Renal pelvis (tissue), 4 donors: ENCODE data around the gene CCDC182. TPM values are rescaled to one million over a fixed set of nuclear protein-coding genes. Genes with fewer than 3 reads are reported as not detected.
A peak's percentile ranks its signal among the peaks of the same experiment; 100 is the strongest.

Source experiments
- DNase-seq: peaks from one replicate; pipeline ENCODE4 v3.0.0-alpha.2; 2013
- polyA plus RNA-seq, 3 donors: library from polyadenylated mRNA; unstranded; fragments of 120-200 nt; gene quantifications; one replicate each; pipeline ENCODE4 v1.2.1, GENCODE V29; 2013; ENCODE audit not compliant: insufficient read length in 3 of 3

Gene CCDC182
- polyA plus RNA-seq, 3 donors: not detected

DNA sequence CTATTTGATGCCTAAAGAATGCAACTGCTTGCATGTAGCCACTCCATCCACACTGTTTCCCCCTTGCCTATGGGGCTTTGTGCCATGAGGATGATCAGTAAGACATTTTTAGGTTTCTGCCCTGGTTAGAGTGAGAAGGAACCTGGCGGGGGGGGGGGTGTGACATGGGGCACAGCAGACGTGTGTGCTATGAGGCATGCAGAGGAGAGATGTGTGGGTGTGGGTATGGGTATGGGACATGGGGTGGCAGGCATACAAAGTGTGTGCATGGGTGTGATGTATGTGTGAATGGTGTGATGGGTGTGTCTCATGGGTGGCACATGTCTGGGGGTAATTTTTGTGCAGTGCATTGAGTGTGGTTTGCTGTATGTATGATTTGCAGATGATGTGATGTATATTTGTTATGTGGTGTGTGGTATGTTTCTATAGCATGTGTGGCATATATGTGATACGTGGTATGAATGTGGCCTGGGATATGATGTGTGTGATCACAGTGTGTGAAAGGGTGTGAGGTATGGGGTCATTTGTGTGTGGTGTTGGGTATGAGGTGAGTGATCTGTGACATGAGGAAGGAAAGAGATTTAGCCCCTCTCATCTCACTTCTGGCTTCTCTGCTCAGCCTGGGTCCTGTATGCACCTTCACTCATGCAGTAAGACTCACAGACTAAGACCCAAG lies 14.9 kb downstream of the CCDC182 start:
- DNase-seq: no peak

DNA sequence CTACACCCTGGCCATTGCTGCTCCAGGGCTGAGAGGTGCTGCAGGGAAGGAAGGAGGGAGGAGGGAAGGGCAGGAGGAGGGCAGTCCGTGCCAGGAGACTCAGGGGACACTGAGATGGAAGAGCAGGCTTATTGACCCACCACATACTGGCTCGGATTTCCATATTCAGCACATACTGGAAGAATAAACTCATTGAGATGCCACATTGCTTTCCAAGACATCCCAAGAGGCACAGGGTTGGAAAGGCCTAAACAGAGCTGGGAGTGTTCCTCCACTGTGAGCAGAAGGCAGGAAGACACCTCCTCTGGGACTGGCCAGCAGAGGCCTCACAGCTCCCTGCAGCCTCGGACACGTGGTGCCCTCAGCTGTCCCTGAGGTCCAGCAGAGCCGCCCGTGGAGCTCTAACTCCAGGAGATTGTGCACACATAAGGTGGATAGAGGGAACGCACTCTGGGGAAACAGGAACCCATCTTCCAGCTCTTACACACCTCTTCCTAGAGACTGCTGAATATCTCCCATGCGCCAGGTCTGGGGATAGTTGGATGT lies 17.4 kb downstream of the CCDC182 start:
- DNase-seq: no peak

DNA sequence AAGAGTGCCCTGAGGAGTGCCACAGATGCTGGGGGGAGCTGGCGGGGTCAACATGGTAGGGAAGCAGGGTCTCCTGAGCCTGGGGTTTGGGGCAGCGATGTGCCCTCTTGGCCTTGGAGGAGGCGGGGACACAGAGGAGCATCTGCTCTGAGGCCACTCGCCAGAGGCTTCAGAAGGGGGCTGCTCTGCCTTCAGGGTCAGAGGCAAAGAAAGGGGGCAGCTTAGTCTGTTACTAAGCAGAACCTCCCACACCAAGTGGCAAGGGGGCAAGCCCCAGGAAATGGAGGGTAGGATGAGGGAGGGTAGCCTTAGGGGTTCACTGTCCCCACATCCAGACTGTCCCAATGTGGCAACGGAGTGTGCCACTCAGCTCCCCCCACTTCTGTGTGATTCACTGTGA lies 18.3 kb downstream of the CCDC182 start:
- DNase-seq: no peak

DNA sequence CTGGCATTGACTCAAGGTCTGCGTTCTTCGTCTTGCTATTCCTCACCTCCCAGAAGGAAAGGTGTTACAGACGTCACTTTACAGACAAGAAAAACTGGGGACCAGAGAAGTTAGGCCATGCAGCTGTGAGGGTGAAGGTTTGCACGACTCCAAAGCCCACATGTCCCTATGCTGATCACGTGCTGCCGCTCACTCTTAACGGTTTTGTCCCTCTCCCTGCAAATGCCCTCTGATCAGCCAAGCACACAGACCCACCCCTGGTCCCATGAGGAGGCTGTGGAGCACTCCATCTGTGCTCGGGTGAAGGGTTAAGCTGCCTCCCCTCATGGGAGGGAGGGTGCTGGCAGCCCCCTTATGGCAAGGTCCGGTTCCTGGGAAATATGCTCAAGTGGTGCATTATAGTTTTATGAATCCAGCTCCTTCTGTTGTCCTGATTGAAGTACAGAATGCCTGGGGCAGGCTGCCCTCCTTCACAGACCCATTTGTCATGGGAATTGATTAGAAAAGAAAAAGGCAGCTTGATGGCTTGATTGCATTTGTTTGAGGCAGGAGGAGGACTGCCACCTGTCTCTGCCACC lies 18.8 kb downstream of the CCDC182 start:
- no peak for DNase-seq

DNA sequence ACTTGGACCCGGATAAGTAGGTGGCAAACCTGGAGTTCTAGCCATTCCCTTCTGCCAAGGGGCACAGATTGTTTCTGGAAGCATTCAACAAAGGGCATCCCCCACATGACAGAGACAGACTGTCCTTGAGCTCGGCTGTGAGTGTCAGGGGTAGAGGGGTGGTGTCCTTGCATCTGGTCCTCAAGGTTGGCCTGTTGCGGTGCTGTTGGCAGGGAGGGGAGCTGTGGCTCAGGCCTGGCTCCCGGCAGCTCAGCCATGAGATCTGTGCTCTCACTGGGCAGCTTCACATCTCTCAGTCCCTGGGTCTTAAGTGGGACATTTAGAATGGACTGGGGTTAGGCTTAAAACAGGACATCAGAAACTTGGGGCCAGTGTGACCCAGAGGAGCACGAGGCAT lies 20.4 kb downstream of the CCDC182 start:
- no peak for DNase-seq

DNA sequence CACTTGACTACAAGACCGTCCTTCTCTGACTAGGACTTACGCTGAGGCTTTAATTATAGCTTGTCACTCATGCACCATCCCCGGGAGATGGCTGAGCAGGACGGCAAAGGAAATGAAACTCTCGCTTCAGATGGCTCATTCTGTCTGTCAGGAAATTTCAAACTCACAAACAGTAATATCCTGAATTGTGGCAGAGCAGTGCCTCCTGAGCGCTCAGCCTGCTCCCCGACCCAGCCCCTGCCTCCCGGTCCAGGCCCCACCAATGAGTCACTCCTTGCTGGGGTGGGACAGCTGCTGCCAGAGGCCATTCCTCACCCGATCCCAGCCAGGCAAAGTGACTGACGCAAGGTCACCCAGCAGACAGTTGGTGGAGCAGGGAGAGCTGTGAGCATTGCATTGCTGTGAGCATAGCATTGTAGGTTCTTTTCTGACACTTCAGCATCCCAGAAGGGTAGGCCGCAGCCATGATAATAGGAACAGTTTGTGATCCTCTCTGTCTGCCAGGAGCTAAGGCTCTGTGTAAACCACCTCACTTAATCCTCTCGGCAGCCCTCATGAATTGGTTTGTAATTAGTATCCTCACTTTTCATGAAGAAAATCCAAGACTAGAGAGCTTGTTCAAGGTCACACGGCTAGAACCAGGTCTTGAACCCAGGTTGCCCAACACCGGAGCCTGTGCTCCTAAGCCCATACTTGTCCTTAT lies 20.9 kb downstream of the CCDC182 start:
- no peak for DNase-seq

DNA sequence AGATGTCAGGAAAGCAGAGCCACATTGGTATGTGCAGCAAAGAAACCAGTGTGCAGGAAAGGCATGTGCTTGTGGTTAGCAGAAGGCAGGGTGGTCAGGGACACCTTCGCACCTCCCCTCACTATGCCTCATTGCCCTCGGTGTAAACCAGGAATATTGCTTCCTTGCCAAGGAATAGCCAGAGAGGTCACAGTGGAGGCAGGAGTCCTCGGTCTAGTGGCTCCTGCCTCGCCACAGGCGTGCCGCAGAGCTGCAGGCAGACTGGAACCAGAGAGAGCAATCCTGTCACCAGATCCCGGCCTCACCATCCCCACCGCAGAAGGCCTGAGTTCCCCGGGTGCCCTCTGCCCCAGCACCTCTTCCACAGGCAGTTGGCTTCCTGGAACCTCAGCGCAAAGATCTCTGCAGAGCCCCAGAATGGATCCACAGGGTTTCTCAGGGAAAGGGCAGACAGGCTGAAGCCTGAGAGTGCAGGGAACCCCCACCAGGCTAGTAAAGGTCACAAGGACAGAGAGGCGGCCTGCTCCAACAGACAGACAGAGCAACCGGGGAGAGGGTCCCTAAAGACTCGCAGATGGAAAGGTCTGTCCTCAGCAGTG lies 21.6 kb downstream of the CCDC182 start:
- no peak for DNase-seq

DNA sequence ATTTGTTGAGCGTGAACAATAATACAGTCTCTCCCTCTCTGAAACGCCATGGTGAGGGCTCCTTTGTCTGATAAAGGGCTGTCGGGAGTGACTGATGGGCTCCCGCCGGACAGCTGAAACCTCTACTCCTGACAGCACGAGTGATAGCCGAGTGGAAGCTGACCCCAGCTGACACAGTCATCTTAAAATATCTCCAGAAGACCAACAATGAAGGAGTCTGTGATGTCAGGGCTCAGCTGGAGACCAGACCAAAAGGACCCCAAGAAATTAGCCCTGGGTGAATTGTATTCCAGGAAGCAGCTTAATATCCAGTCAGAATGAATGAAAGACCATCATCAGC lies 22.4 kb downstream of the CCDC182 start:
- DNase-seq: no peak

DNA sequence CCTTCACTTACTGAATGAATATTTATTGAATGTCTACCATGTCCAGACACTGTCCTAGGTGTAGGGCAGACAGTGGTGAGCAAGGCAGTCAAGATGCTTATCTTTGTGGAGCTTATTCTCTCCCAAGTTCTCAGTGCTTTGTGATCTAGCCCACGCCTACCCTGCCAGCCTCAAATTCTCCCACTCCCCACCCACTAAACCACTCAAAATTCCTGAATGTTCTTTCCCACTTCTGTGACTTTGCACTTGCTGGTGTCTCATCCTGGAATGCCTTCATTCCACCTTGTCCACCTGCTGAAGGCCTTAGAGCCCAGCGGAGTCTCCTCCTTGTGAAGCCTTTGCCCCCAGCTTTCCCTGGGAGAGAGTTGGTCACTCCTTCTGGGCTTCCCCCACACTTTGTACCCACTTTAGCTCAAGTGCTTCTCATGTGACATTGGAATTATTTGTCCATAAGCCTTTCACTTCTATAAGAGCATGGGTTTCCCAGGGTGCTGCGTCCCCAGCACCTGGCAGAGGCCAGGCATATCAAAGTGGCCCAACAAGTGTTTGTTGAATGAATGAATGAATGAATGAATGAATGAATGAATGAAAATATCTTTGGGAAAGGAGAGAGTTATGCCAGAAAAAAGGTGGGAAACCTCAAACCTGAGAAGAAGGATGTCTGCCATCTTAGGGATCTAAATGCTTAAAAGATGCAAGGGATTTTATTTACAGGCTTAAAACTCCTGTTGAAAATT lies 23.0 kb downstream of the CCDC182 start:
- no peak for DNase-seq

DNA sequence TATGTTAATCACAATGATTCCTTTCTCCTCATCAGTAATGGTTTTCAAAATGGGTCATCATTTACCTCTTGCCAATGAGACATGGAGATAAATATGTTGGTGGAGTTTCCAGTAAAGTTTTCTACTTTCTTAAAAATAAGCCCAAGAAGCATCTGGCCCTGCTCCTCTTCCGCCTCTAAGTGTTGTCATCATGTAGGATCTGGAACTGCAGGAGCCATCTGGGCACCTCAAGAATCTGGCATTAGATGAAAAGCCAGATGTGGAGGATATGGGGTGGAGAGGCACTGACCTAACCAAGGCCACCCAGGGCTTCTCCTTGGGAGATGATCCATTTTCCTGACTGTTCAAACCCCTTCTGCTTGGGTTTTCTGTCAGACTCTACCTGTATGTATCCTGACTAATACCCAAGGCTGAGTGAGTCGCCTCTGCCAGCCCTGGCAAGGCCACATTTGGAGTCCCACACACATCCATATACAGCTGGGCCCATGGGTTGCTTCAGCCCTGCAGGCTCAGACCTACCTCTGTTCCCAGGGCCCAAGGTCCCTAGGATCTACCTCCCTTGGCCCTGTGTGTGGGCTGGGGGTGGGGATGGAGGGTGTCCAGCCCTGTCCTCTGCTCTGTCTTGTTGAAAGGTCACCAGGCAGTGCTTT lies 24.6 kb downstream of the CCDC182 start:
- DNase-seq: no peak

DNA sequence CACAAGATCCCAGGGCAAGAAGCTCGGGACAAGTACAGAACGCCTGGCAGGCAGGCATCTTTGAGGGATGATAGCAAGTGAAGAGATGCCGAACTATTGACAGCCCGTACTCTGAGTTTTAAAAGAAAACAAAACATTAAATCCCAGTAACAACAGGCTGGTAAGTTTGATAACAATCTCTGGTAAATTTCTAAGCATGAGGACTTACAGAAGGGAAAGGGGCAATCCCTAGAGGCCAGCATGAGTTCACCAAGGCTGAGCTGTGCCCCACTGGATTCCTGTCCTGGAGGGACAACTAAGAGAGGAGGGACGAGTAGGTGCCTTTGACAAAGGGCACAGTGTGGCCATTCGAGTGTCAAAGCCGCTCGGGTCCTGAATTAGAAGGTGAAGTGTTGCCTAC lies 26.2 kb downstream of the CCDC182 start:
- DNase-seq: no peak

DNA sequence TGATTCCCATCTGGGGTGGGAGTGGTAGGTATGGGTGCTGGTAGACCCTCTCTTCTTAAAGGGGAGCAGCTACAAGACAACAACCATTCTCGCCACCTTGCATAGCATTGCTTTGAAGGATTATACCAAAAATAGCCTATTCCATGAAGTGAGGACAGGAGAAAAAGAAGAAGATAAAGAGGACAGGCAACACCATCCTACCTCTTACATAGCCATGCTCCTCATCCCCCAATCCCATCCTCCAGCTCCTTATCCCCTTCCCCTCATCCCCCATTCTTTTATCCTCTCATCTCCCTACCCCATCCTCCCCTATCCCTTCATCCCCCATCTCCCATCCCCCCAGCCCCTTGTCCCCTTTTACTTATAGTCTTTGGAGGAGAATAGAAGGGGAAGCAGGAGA lies 29.1 kb downstream of the CCDC182 start:
- DNase-seq: no peak

DNA sequence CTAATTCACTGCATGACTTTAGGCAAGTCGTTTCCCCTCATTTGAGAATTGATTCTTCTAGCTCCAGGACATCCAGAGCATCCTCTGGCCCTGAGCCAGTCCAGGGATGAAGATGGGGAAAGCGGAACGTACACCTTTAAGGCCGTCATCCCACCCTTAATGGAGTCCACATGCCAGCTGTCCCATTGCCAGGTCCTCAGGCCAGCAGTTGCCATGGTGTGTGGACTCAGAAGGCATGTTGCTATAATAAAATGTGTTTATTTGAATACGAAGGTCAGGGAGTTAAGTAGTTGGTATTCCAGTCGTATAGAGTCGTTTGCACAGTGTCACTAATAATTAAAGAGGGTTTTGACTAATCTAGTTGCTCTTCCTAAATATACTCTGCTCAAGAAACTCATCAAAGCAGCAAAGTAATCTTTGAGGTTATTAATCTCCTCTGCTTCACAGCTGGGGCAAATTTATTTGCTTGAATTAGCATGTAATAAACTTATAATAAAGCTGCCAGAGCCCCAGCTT lies 30.4 kb downstream of the CCDC182 start:
- DNase-seq: no peak

DNA sequence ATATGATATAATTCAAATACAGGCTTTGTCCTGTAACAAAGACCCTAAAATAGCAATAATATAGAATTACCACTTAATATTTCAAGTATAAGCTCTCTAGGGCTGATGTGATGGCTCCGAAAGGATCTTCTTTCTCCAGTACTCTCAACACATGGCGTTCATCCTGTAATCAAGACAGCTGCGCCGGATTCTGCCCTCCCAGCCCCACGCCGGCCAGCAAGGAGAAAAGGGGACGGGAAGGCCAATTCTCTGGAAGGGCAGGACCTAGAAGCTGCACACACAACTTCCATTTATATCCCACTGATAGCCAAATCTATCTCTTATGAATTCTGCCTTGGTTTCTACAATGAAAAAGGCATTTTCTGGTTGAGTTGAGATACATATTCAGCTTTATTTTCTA lies 32.0 kb downstream of the CCDC182 start:
- DNase-seq: no peak

DNA sequence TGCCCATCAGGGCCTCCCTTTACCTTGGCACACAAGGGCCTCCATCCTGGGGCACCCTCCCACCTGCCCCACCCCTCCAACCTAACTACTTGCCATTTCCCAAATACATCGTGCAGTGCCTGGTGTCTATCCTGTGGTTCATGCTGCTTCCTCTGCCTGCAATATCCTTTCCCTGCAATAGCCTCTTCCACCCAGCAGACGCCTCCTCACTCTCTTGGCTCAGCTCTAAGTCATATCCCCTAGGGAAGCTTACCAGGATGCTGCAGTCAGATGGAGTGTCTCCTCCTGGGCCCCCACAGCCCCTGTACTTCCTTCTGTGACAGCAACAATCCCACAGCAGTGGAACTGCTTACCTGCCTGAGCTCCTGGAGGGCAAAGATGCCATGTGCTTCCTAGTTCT lies 36.7 kb downstream of the CCDC182 start:
- no peak for DNase-seq

DNA sequence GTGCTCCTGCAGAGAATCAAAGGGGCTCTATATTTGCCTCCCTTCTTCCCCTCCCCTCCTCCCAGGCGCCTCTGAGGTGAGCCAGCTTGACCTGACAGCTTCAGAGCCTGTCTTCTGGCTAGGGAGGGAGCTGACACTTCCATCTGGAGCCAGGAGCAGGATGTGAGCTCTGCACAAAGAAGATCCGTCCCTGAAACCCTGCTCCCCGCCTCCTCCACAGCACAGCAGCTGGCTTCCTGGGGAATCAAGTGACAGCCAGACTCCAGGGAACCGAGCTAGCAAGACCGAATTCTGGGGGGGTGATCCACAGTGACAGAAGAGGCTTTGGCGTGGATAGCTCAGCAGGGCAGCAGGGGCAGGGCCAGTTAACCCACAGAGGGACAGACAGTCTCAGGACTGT lies 37.2 kb downstream of the CCDC182 start:
- peak; percentile 87 for DNase-seq

DNA sequence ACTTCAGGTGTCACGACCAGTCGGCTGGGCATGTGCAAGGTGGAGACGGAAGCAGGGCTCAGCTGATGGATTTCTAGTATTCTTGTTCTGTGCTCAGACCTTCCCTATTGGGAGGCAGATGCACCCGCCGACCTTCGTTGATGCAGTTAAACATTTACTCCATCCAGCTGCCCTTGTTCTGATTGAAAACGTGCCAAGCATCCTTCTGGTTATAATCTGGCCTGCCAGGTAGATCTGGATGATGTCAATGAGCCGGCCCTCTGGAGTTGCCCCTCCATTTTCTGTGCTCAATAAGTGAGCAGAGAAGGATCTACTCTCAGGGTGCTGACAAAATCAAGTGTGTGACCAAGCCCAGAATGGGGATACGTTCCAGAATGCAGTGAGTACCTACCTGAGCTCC lies 38.3 kb downstream of the CCDC182 start:
- DNase-seq: no peak

DNA sequence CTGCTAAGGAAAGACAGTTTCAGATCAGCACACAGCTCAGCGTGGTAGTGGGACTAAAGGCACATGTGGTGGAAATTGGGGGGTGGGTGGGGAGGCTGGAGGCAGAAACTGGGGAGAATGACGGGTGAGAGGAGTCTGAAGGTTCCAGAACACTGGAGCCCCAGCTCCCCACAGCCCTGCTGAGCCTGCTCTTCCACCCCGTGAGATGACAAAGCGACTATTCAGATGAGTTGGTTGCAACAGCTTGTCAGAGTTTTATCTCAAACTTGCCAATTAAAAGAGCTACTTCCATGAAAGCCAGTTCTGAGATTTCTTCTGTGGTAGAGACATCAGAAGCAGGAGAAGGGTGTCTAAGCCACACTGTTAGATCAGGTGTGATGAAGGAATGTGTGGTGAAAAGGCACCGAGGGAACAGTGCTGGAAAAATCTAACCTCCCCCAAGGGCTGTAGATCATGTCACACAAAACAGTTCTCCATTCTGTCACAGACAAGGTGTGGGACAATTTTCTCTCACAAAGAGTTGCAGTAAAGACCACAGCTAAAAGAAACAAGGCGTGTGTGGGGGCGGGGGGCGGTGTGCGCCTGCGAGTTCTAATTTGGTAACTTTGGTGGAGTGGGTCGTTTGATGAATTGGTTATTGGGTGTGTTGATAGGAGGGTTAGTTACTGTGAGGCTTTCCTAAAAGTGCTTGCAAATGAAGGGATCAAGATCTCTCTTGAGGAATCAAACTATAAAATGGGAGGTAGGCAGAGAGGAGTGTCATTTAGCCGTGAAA lies 39.0 kb downstream of the CCDC182 start:
- no peak for DNase-seq

DNA sequence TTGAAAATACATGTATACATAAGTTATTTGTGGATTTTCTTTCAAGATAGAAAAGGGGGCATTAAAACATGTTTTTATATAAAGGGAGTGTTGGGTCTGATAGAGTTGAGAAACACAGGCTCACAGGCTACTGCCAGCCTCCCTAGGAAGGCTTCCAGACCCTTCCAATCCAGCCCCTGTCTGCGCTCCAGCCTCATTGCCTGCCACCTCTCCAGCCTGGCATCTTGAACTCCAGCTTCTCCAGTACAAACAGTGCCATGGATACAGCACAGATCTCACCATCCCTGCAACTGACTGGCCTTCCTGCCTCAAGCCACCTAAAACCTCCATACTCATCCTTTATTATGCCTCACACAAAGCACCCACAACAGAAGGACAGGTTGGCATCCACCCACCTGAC lies 40.7 kb downstream of the CCDC182 start:
- no peak for DNase-seq

DNA sequence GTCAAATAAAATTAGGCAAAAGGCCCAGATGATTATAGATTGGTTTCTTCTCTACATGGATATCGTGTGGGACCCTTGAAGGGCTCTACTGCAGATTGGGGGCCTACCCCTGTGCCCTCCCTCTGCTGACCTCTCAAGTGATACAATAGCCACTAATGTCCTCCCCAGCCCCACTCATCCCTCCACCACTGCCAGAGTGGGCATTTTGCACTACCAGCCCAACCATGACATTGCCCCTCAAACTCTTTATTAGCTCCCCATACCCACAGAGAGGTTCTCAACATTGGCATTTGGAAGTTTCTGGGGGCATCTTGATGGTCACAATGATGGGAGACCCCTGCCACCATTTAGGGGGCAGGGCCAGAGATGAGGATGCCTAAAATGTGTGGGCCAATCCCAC lies 41.8 kb downstream of the CCDC182 start:
- DNase-seq: no peak

DNA sequence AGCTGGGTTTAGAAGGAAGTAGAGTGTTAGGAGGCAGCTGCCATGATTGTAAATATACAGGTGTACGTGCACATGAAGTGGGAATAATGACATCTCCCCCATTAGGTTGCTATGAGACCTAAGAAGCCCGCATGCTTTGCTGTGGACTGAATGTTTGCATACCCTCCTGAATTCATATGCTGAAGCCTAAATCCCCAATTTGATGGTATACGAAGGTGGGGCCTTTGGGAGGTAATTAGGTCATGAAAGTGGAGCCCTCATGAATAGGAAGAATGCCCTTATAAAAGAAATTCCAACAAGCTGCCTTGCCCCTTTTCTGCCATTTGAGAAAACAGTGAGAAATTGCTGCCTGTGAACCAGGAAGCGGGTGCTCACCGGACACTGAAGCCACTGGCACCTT lies 44.0 kb downstream of the CCDC182 start:
- DNase-seq: no peak
